ENCODE results near the gene NRP2.

Gene NRP2

GRCh38 chr2:205714789-205715720 is 32.8 kb downstream of the NRP2 start:
- Histone ChIP-seq H3K4me3 (ENCODE audit: low read length) (no peak overlapping the region), H3K9me3 (ENCODE audit: insufficient read depth, low read depth, low read length) (no peaks in the 10 kb centered on the region), H3K27ac (ENCODE audit: low read length) (no peak overlapping the region), H3K27me3 (ENCODE audit: insufficient read depth, low read length) (no peaks in the 10 kb centered on the region), H3K4me1 (ENCODE audit: insufficient read depth, low read length) (peaks cover 21% of the 10 kb centered on the region), H3K9ac (ENCODE audit: low read depth, low read length) (no peak overlapping the region), H3K36me3 (ENCODE audit: insufficient read depth, low read depth, low read length) (peaks cover 12% of the 10 kb centered on the region; the same call in 1 of the 2 replicates)

- Histone ChIP-seq H3K36me3 (ENCODE audit: insufficient read depth, low read depth, low read length) (peaks cover 12% of the 10 kb centered on the region; the same call in 1 of the 2 replicates), H3K9ac (ENCODE audit: low read depth, low read length) (no peak overlapping the region), H3K4me1 (ENCODE audit: insufficient read depth, low read length) (peaks cover 29% of the 10 kb centered on the region), H3K27me3 (ENCODE audit: insufficient read depth, low read length) (no peaks in the 10 kb centered on the region), H3K4me3 (ENCODE audit: low read length) (no peak overlapping the region), H3K9me3 (ENCODE audit: insufficient read depth, low read depth, low read length) (no peaks in the 10 kb centered on the region), H3K27ac (ENCODE audit: low read length) (no peak overlapping the region)
Observed at GRCh38 chr2:205715831-205716525, 33.7 kb downstream of the NRP2 start.

GRCh38 chr2:205717175-205717846 is 35.0 kb downstream of the NRP2 start:
- H3K27ac ChIP-seq (ENCODE audit: low read length) = no peak overlapping the region
- H3K4me3 ChIP-seq (ENCODE audit: low read length) = no peak overlapping the region
- no peaks in the 10 kb centered on the region for H3K27me3 ChIP-seq (ENCODE audit: insufficient read depth, low read length)
- H3K36me3 ChIP-seq (ENCODE audit: insufficient read depth, low read depth, low read length) = peaks cover 15% of the 10 kb centered on the region; the same call in 1 of the 2 replicates
- peaks cover 43% of the 10 kb centered on the region for H3K4me1 ChIP-seq (ENCODE audit: insufficient read depth, low read length)
- H3K9me3 ChIP-seq (ENCODE audit: insufficient read depth, low read depth, low read length) = no peaks in the 10 kb centered on the region
- H3K9ac ChIP-seq (ENCODE audit: low read depth, low read length) = no peak overlapping the region

GRCh38 chr2:205717999-205718398 is 35.7 kb downstream of the NRP2 start:
- no peak overlapping the region for H3K9ac ChIP-seq (ENCODE audit: low read depth, low read length)
- peaks cover 47% of the 10 kb centered on the region for H3K4me1 ChIP-seq (ENCODE audit: insufficient read depth, low read length)
- no peak overlapping the region for H3K27ac ChIP-seq (ENCODE audit: low read length)
- H3K4me3 ChIP-seq (ENCODE audit: low read length) = no peak overlapping the region
- H3K9me3 ChIP-seq (ENCODE audit: insufficient read depth, low read depth, low read length) = no peaks in the 10 kb centered on the region
- no peaks in the 10 kb centered on the region for H3K27me3 ChIP-seq (ENCODE audit: insufficient read depth, low read length)
- peaks cover 21% of the 10 kb centered on the region; the same call in 1 of the 2 replicates for H3K36me3 ChIP-seq (ENCODE audit: insufficient read depth, low read depth, low read length)

- no peaks in the 10 kb centered on the region for H3K9me3 ChIP-seq (ENCODE audit: insufficient read depth, low read depth, low read length)
- peaks cover 38% of the 10 kb centered on the region for H3K4me1 ChIP-seq (ENCODE audit: insufficient read depth, low read length)
- H3K9ac ChIP-seq (ENCODE audit: low read depth, low read length) = peak overlapping the region; percentile 47; the same call in 1 of the 2 replicates
- H3K27me3 ChIP-seq (ENCODE audit: insufficient read depth, low read length) = no peaks in the 10 kb centered on the region
- H3K36me3 ChIP-seq (ENCODE audit: insufficient read depth, low read depth, low read length) = peaks cover 35% of the 10 kb centered on the region
- no peak overlapping the region for H3K27ac ChIP-seq (ENCODE audit: low read length)
- H3K4me3 ChIP-seq (ENCODE audit: low read length) = peak overlapping the region; percentile 7; the same call in 1 of the 2 replicates
Observed at GRCh38 chr2:205719847-205720246, 37.5 kb downstream of the NRP2 start.

GRCh38 chr2:205720451-205720902 is 38.2 kb downstream of the NRP2 start:
- Histone ChIP-seq H3K27ac (ENCODE audit: low read length) (peak overlapping the region; percentile 77), H3K9ac (ENCODE audit: low read depth, low read length) (peak overlapping the region; percentile 50; the same call in 1 of the 2 replicates), H3K27me3 (ENCODE audit: insufficient read depth, low read length) (no peaks in the 10 kb centered on the region), H3K4me1 (ENCODE audit: insufficient read depth, low read length) (peaks cover 36% of the 10 kb centered on the region), H3K36me3 (ENCODE audit: insufficient read depth, low read depth, low read length) (peaks cover 41% of the 10 kb centered on the region), H3K4me3 (ENCODE audit: low read length) (peak overlapping the region; percentile 39; the same call in 1 of the 2 replicates), H3K9me3 (ENCODE audit: insufficient read depth, low read depth, low read length) (no peaks in the 10 kb centered on the region)

GRCh38 chr2:205721057-205721449 is 38.8 kb downstream of the NRP2 start:
- Histone ChIP-seq H3K4me1 (ENCODE audit: insufficient read depth, low read length) (peaks cover 36% of the 10 kb centered on the region), H3K36me3 (ENCODE audit: insufficient read depth, low read depth, low read length) (peaks cover 47% of the 10 kb centered on the region), H3K9me3 (ENCODE audit: insufficient read depth, low read depth, low read length) (no peaks in the 10 kb centered on the region), H3K27ac (ENCODE audit: low read length) (peak overlapping the region; percentile 77), H3K9ac (ENCODE audit: low read depth, low read length) (peak overlapping the region; percentile 50; the same call in 1 of the 2 replicates), H3K4me3 (ENCODE audit: low read length) (peak overlapping the region; percentile 39; the same call in 1 of the 2 replicates), H3K27me3 (ENCODE audit: insufficient read depth, low read length) (no peaks in the 10 kb centered on the region)

- no peak overlapping the region for H3K4me3 ChIP-seq (ENCODE audit: low read length)
- peak overlapping the region; percentile 50; the same call in 1 of the 2 replicates for H3K9ac ChIP-seq (ENCODE audit: low read depth, low read length)
- peaks cover 36% of the 10 kb centered on the region for H3K4me1 ChIP-seq (ENCODE audit: insufficient read depth, low read length)
- H3K27me3 ChIP-seq (ENCODE audit: insufficient read depth, low read length) = no peaks in the 10 kb centered on the region
- H3K27ac ChIP-seq (ENCODE audit: low read length) = peak overlapping the region; percentile 11
- peaks cover 61% of the 10 kb centered on the region for H3K36me3 ChIP-seq (ENCODE audit: insufficient read depth, low read depth, low read length)
- no peaks in the 10 kb centered on the region for H3K9me3 ChIP-seq (ENCODE audit: insufficient read depth, low read depth, low read length)
Observed at GRCh38 chr2:205722283-205722918, 40.1 kb downstream of the NRP2 start.

GRCh38 chr2:205723179-205723578 is 40.9 kb downstream of the NRP2 start:
- Histone ChIP-seq H3K4me3 (ENCODE audit: low read length) (no peak overlapping the region), H3K9ac (ENCODE audit: low read depth, low read length) (no peak overlapping the region), H3K27me3 (ENCODE audit: insufficient read depth, low read length) (no peaks in the 10 kb centered on the region), H3K4me1 (ENCODE audit: insufficient read depth, low read length) (peaks cover 36% of the 10 kb centered on the region), H3K36me3 (ENCODE audit: insufficient read depth, low read depth, low read length) (peaks cover 61% of the 10 kb centered on the region), H3K27ac (ENCODE audit: low read length) (no peak overlapping the region), H3K9me3 (ENCODE audit: insufficient read depth, low read depth, low read length) (no peaks in the 10 kb centered on the region)

- no peak overlapping the region for H3K9ac ChIP-seq (ENCODE audit: low read depth, low read length)
- no peak overlapping the region for H3K27ac ChIP-seq (ENCODE audit: low read length)
- peaks cover 67% of the 10 kb centered on the region for H3K36me3 ChIP-seq (ENCODE audit: insufficient read depth, low read depth, low read length)
- H3K4me3 ChIP-seq (ENCODE audit: low read length) = no peak overlapping the region
- no peaks in the 10 kb centered on the region for H3K27me3 ChIP-seq (ENCODE audit: insufficient read depth, low read length)
- peaks cover 26% of the 10 kb centered on the region for H3K4me1 ChIP-seq (ENCODE audit: insufficient read depth, low read length)
- H3K9me3 ChIP-seq (ENCODE audit: insufficient read depth, low read depth, low read length) = no peaks in the 10 kb centered on the region
Observed at GRCh38 chr2:205725059-205725458, 42.8 kb downstream of the NRP2 start.

- Histone ChIP-seq H3K27me3 (ENCODE audit: insufficient read depth, low read length) (no peaks in the 10 kb centered on the region), H3K27ac (ENCODE audit: low read length) (no peak overlapping the region), H3K36me3 (ENCODE audit: insufficient read depth, low read depth, low read length) (peaks cover 67% of the 10 kb centered on the region), H3K9me3 (ENCODE audit: insufficient read depth, low read depth, low read length) (no peaks in the 10 kb centered on the region), H3K4me1 (ENCODE audit: insufficient read depth, low read length) (peaks cover 13% of the 10 kb centered on the region; the same call in 1 of the 2 replicates), H3K4me3 (ENCODE audit: low read length) (no peak overlapping the region), H3K9ac (ENCODE audit: low read depth, low read length) (no peak overlapping the region)
Observed at GRCh38 chr2:205726506-205726905, 44.2 kb downstream of the NRP2 start.

Measured in iPS-20b (cell line).